Islet precursor cell (in vitro differentiated cells): Measurements from ENCODE around the gene CA5A.
"Not testable (repeated sequence)": the region's sequence is repeated elsewhere in the genome, so short reads cannot be mapped to it uniquely, and the experiment has no call there.

ENCODE experiments used
- DNase-seq: peaks from one replicate; pipeline ENCODE4 v3.0.0-alpha.2; 2018

Gene CA5A

GRCh38 chr16:87946596-87947347 is 10.4 kb upstream of the CA5A start:
- DNase-seq, result no peak

DNA sequence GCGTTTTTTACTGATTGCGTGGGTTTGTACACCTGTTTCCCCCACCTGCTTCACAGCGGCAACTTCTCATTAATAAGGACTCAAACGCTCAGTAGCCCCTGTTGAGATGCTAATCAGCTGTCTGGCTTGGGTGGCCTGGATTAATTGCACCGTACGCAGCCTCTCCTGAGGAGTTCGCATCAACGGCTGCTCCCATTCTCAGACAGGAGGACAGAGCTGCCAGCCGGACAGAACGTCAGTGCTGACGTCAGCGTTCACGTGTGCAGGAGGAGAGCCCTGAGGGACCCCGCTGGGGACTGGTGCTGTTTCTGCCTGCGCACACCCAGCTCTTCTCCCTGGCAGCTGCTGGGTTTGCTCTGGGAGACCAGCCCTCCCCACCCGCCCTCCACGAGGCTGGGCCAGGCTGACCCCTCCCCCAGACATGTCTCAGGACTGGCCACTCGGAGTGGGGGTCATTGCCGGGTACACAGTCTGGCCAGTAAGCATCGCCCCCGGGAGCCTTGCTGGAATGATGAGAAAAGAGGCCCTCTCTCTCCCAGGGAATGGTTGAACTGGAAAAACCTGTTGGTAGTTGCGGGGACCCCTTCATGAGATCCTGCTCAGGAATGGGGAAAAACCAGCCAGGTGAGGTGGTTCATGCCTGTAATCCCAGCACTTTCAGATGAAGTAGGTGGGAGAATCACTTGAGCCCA is 9.2 kb upstream of the CA5A start:
- peak; percentile 99 for DNase-seq

- no peak for DNase-seq
These were observed 6.4 kb upstream of the CA5A start for GRCh38 chr16:87942680-87943079.

GRCh38 chr16:87939562-87940423 is 3.5 kb upstream of the CA5A start:
- DNase-seq, result no peak

GRCh38 chr16:87938412-87938949 is 2.2 kb upstream of the CA5A start:
- DNase-seq, result no peak

- not testable (repeated sequence) for DNase-seq
These were observed 858 bp upstream of the CA5A start for GRCh38 chr16:87937231-87937542.

GRCh38 chr16:87936016-87936374 is 334 bp downstream of the CA5A start:
- DNase-seq, result not testable (repeated sequence)

DNA sequence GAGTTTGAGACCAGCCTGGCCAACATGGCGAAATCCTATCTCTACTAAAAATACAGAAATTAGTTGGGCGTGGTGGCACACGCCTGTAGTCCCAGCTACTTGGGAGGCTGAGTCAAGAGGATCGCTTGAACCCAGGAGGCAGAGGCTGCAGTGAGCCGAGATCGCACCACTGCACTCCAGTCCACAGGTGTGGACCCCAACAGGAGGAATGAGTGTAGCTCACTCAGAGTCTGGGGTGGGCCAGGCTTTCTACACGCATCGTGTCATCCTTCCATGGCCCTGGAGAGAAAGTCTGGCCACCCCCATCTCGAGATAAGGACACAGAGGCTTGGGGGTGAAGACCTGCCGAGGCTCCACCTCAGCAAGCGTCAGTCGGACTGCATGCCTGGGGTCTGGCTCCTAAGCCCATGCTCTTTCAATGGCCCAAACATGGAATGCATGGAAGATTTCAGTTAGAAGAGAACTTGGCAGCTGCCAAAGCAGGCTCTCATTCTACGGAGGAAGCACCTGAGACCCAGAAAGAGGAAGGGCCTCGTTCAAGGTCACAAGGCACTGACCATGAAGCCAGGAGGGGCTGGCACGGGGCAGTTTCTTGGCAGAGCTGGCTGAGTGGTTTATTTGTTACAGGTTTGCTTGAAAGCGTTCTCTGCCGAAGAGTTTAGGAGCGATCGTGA is 1.4 kb downstream of the CA5A start:
- not testable (repeated sequence) for DNase-seq

GRCh38 chr16:87933140-87933495 is 3.2 kb downstream of the CA5A start:
- no peak for DNase-seq

GRCh38 chr16:87932475-87933139 is 3.7 kb downstream of the CA5A start:
- not testable (repeated sequence) for DNase-seq

DNA sequence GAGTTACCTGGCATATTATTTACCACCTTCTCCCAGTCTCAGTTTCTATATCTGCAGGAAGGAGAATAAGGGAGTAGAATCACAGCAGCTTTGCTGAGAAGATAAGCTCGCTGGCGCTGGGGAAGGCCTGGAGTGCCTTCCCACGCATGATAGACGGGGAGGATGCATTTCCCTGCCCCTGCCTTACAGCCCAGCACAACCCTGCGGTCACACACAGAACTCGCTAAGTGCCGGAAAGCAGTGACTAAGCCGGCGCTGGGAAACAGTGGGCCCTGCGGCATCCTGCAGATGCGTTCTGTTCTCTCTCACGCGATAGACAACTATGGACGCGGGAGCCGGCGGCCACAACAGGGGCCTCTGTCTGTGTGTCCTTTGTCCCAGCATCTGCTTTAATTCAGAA is 4.8 kb downstream of the CA5A start:
- peak; percentile 78 for DNase-seq

DNA sequence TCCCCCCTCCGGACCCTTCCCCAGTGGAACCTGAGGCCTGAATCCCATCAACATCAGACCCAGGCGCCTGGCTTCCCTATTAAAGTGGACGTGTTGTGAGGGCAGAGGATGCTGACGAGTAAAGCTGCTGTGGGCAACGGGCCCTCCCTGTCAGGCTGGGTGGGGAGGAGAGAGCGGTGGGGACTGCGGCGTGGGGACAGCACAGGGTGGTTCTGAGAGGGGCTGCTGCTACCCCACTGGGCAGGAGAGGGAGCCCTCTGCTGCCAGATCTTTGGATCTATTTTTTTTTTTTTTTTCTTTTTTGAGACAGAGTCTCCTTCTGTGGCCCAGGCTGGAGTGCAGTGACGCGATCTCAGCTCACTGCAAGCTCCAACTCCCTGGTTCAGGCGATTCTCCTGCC is 5.9 kb downstream of the CA5A start:
- DNase-seq, result peak; percentile 73

GRCh38 chr16:87929986-87930385 is 6.3 kb downstream of the CA5A start:
- no peak for DNase-seq

GRCh38 chr16:87927195-87927562 is 9.2 kb downstream of the CA5A start:
- peak; percentile 66 for DNase-seq

GRCh38 chr16:87926246-87927194 is 9.8 kb downstream of the CA5A start:
- no peak for DNase-seq

DNA sequence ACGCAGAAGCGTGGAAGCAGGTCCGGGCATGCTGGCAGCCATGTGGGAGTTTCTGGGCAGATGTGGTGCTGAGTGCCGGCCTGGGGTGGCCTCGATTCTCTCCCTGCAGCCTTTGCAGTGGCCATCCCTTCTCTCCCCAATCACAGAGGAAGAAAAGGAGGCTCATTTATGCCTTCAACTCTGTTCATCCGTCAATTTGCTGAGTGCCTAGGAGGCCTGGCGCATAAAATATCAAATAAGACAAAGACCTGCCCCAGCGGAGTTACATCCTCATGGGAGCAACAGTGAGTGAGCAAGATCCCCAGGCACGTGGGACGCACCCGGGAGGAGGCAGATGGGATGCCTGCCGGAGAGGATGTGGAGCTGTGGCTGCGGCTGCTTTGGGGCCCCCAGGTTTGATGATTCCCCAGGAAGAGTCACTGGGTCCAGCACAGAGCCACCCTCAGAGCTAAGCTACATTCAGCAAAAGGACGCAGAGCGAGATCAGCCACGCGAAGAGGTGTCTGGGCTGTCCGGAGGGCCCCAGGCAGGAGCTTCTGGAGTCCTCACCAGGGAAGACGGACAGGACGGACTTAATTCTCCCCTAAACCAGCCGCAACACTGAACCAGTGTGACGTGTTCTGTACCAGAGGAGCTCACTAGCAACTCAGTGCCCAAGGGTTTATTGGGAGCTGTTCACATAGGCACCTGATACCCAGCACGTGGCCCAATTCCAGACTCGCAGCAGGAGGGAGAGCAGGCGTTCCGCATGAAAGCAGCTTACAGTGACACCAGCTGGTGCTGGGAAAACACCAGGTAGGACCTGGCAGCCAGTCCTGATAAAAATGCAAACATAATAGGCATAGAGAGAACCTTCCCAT is 11.3 kb downstream of the CA5A start:
- DNase-seq, result peak; percentile 68

- DNase-seq, result no peak
These were observed 12.1 kb downstream of the CA5A start for GRCh38 chr16:87924041-87924810.

GRCh38 chr16:87922250-87922871 is 14.0 kb downstream of the CA5A start:
- no peak for DNase-seq

DNA sequence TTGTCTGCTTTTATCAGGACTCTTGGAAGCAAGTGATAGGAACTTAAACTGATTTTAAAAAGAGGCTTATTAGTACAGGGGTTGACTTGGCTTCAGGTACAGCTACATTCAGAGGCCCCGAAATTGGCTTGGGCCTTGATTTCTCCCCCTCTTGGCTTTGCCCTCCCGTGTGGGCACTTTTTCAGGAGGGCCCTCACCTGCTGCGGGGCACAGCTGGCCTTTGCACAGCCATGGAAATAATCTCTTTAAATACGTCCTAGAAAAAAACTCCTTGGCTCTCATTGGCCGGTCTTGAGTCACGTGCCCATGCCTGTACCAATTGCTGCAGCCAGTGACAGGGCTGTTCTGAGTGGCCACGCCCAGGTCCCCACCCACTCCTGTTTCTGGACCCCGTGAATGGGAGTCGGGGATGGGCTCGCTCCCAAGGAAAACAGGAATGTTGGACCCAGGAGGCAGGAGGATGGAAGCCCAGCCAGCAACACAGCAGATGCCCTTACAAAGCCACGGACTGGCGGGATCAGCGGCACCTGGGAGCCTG is 15.0 kb downstream of the CA5A start:
- no peak for DNase-seq
